GM21737 (cell line): Measurements from ENCODE around the gene GBX1.

Experiments used
- ATAC-seq: cut with Tn5 transposase; IDR thresholded peaks from one replicate; pipeline ENCODE4 v1.9.1; 2021; ENCODE audit warnings: mild to moderate bottlenecking, moderate library complexity; ENCODE audit not compliant: unreplicated experiment

The GBX1 gene

GRCh38 chr7:151194188-151194587 lies 26.7 kb upstream of the GBX1 start:
- ATAC-seq: no peak

GRCh38 chr7:151193203-151193978 lies 25.9 kb upstream of the GBX1 start:
- ATAC-seq: no peak

GRCh38 chr7:151192002-151192539 lies 24.6 kb upstream of the GBX1 start:
- ATAC-seq: no peak

- no peak for ATAC-seq
Observed at GRCh38 chr7:151191544-151191943, 24.1 kb upstream of the GBX1 start.

- ATAC-seq: no peak
Observed at GRCh38 chr7:151189038-151189437, 21.5 kb upstream of the GBX1 start.

GRCh38 chr7:151188252-151188542 lies 20.7 kb upstream of the GBX1 start:
- no peak for ATAC-seq

GRCh38 chr7:151187409-151188251 lies 20.1 kb upstream of the GBX1 start:
- no peak for ATAC-seq

- ATAC-seq: no peak
Observed at GRCh38 chr7:151186640-151187408, 19.3 kb upstream of the GBX1 start, which contains the start of gene ASB10. ASB10 (minus strand) TSS chr7:151187250; CDS start chr7:151187130, 120 bp downstream.

GRCh38 chr7:151185762-151186639 lies 18.5 kb upstream of the GBX1 start:
- no peak for ATAC-seq

GRCh38 chr7:151181011-151181431 lies 13.5 kb upstream of the GBX1 start:
- ATAC-seq: no peak

- ATAC-seq: no peak
Observed at GRCh38 chr7:151179946-151180345, 12.5 kb upstream of the GBX1 start.

- ATAC-seq: no peak
Observed at GRCh38 chr7:151179287-151179860, 11.9 kb upstream of the GBX1 start.

GRCh38 chr7:151178831-151179230 lies 11.3 kb upstream of the GBX1 start:
- no peak for ATAC-seq

GRCh38 chr7:151178236-151178635 lies 10.7 kb upstream of the GBX1 start:
- ATAC-seq: no peak

GRCh38 chr7:151177310-151177709 lies 9.8 kb upstream of the GBX1 start:
- no peak for ATAC-seq

GRCh38 chr7:151176401-151176800 lies 8.9 kb upstream of the GBX1 start:
- no peak for ATAC-seq

- ATAC-seq: no peak
Observed at GRCh38 chr7:151175793-151176311, 8.4 kb upstream of the GBX1 start.

- ATAC-seq: no peak
Observed at GRCh38 chr7:151175047-151175792, 7.7 kb upstream of the GBX1 start.
